ENCODE measurements around the gene CUX1.
"Not testable (repeated sequence)": the region's sequence is repeated elsewhere in the genome, so short reads cannot be mapped to it uniquely, and the experiment has no call there.

DNA sequence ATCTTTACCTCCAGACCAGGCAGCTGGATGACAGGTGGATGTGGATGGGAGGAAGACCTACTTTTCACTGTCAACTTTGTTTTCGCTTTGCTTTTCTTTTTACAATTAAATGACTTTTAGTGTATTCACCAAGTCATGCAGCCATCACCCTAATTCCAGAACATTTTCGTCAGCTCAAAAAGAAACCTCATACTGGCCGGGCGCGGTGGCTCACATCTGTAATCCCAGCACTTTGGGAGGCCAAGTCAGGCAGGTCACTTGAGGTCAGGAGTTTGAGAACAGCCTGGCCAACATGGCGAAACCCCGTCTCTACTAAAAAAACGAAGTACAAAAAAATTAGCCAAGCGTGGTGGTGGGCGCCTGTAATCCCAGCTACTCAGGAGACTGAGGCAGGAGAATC, 234.3 kb downstream of the CUX1 start:
- TF ChIP-seq CTCF, POLR2A (IDR thresholded peaks at IDR 0.05): not testable (repeated sequence)

All from esophagus squamous epithelium (tissue), 4 donors.